Ascending aorta (tissue), 2 donors: Measurements from ENCODE around the gene TPCN2. TPM values are rescaled to one million over a fixed set of nuclear protein-coding genes. Genes with fewer than 3 reads are reported as not detected.
A peak's percentile ranks its signal among the peaks of the same experiment; 100 is the strongest.
"Not testable (repeated sequence)": the region's sequence is repeated elsewhere in the genome, so short reads cannot be mapped to it uniquely, and the experiment has no call there.

ENCODE experiments used
- DNase-seq, 2 donors: peaks; one replicate each; pipeline ENCODE4 v3.0.0-alpha.2; 2019; ENCODE audit warnings: low spot score in 2 of 2
- H3K27ac ChIP-seq, 2 donors: fragments of 200-600 bp; sonication (generic); one replicate each; pipeline ENCODE4 v1.5.1; 2016 to 2017; ENCODE audit warnings: mild to moderate bottlenecking in 1 of 2
- H3K27me3 ChIP-seq: fragments of 200-600 bp; sonication (generic); one replicate; pipeline ENCODE4 v1.5.1; 2017
- H3K36me3 ChIP-seq, 2 donors: fragments of 200-600 bp; sonication (generic); one replicate each; pipeline ENCODE4 v1.5.1; 2016
- H3K4me1 ChIP-seq, 2 donors: fragments of 200-600 bp; sonication (generic); one replicate each; pipeline ENCODE4 v1.5.1; 2016 to 2017; ENCODE audit warnings: mild to moderate bottlenecking in 1 of 2
- H3K4me3 ChIP-seq, 2 donors: fragments of 200-600 bp; sonication (generic); one replicate each; pipeline ENCODE4 v1.5.1; 2016 to 2017; ENCODE audit warnings: mild to moderate bottlenecking in 1 of 2
- H3K9me3 ChIP-seq, 2 donors: fragments of 200-600 bp; sonication (generic); one replicate each; pipeline ENCODE4 v1.5.1; 2016
- CTCF ChIP-seq, 3 experiments: fragments of 200-600 bp in 2 of 3; fragments of 450-650 bp in 1 of 3; sonication (generic) in 2 of 3; IDR thresholded peaks; one replicate each; pipeline ENCODE4 v1.5.1; 2016 to 2019; ENCODE audit warnings: antibody characterized with exemption in 3 of 3, mild to moderate bottlenecking in 1 of 3, moderate library complexity in 1 of 3
- intact Hi-C: fragments of 100-400 bp; cut with DNase I; formaldehyde crosslinking; loops from one replicate; pipeline ENCODE4 v1.15.1; 2023
- total RNA-seq: library from RNA; depleted of rRNA; stranded (reverse); fragments of >200 nt; gene quantifications from one replicate; pipeline ENCODE4 v1.1.0, GENCODE V29; 2016

Gene TPCN2
- total RNA-seq, 1 donor from 2014 or later, result 24.9 TPM

GRCh38 chr11:69130654-69131053 lies 81.9 kb downstream of the TPCN2 start:
- TF ChIP-seq CTCF (IDR thresholded peaks at IDR 0.05), result no peak
- H3K27ac ChIP-seq, result peak overlapping the region; percentile 72 to 73
- no peaks in the 10 kb centered on the region for H3K9me3 ChIP-seq
- DNase-seq, result no peak
- H3K4me1 ChIP-seq, result peaks cover 5 to 32% of the 10 kb centered on the region in 2 donors
- H3K4me3 ChIP-seq, result no peak overlapping the region
- H3K27me3 ChIP-seq, result no peaks in the 10 kb centered on the region
- intact Hi-C loops, result loop anchor here (2.0 to 5.0 kb wide), 5 partner anchors 37 to 512 kb away; no protein-coding TSS in a partner anchor
- no peaks in the 10 kb centered on the region for H3K36me3 ChIP-seq

GRCh38 chr11:69131121-69131566 lies 82.4 kb downstream of the TPCN2 start:
- intact Hi-C loops, result loop anchor here (2.0 to 5.0 kb wide), 5 partner anchors 36 to 512 kb away; no protein-coding TSS in a partner anchor
- peaks cover 5 to 28% of the 10 kb centered on the region in 2 donors for H3K4me1 ChIP-seq
- H3K27me3 ChIP-seq, result no peaks in the 10 kb centered on the region
- peak; percentile 42 to 89 for DNase-seq
- H3K4me3 ChIP-seq, result no peak overlapping the region
- no peaks in the 10 kb centered on the region for H3K9me3 ChIP-seq
- H3K36me3 ChIP-seq, result no peaks in the 10 kb centered on the region
- TF ChIP-seq CTCF (IDR thresholded peaks at IDR 0.05), result no peak
- peak overlapping the region; percentile 72 to 73 for H3K27ac ChIP-seq

GRCh38 chr11:69131644-69132300 lies 83.0 kb downstream of the TPCN2 start:
- H3K4me1 ChIP-seq, result peaks cover 0 to 21% of the 10 kb centered on the region in 2 donors
- H3K27me3 ChIP-seq, result no peaks in the 10 kb centered on the region
- H3K9me3 ChIP-seq, result no peaks in the 10 kb centered on the region
- peak; percentile 26 to 84 for DNase-seq
- H3K27ac ChIP-seq, result peak overlapping the region; percentile 72 to 73
- TF ChIP-seq CTCF (IDR thresholded peaks at IDR 0.05), result peak; percentile 85 to 89 (median 86)
- no peak overlapping the region for H3K4me3 ChIP-seq
- intact Hi-C loops, result loop anchor here (2.0 to 5.0 kb wide), 5 partner anchors 36 to 511 kb away; no protein-coding TSS in a partner anchor
- H3K36me3 ChIP-seq, result peaks cover 3 to 4% of the 10 kb centered on the region in 2 donors

GRCh38 chr11:69132301-69132670 lies 83.6 kb downstream of the TPCN2 start:
- Histone ChIP-seq H3K27me3 (no peaks in the 10 kb centered on the region), H3K27ac (peak overlapping the region; percentile 72 to 73), H3K9me3 (no peaks in the 10 kb centered on the region), H3K4me1 (peaks cover 0 to 16% of the 10 kb centered on the region in 2 donors), H3K36me3 (peaks cover 4% of the 10 kb centered on the region in 2 donors), H3K4me3 (no peak overlapping the region)
- intact Hi-C loops, result loop anchor here (5.0 kb wide), 3 partner anchors 35 to 410 kb away; no protein-coding TSS in a partner anchor
- no peak for TF ChIP-seq CTCF (IDR thresholded peaks at IDR 0.05)
- no peak for DNase-seq

GRCh38 chr11:69133251-69133650 lies 84.5 kb downstream of the TPCN2 start:
- Histone ChIP-seq H3K36me3 (peaks cover 4 to 7% of the 10 kb centered on the region in 2 donors), H3K4me1 (peaks cover 0 to 11% of the 10 kb centered on the region in 2 donors), H3K27me3 (no peaks in the 10 kb centered on the region), H3K4me3 (no peak overlapping the region), H3K27ac (no peak overlapping the region), H3K9me3 (no peaks in the 10 kb centered on the region)
- TF ChIP-seq CTCF (IDR thresholded peaks at IDR 0.05), result no peak
- DNase-seq, result no peak
- intact Hi-C loops, result loop anchor here (5.0 kb wide), 3 partner anchors 34 to 409 kb away; no protein-coding TSS in a partner anchor

- not testable (repeated sequence) for H3K4me3 ChIP-seq
Observed at GRCh38 chr11:69134182-69134581, 85.5 kb downstream of the TPCN2 start.

More at GRCh38 chr11:69134182-69134581, 85.5 kb downstream of the TPCN2 start:
- not testable (repeated sequence) for H3K27ac ChIP-seq, H3K9me3 ChIP-seq, DNase-seq, H3K27me3 ChIP-seq, H3K36me3 ChIP-seq
- peaks cover 0 to 11% of the 10 kb centered on the region in 2 donors for H3K4me1 ChIP-seq
- intact Hi-C loops, result loop anchor here (5.0 kb wide), 3 partner anchors 33 to 408 kb away; no protein-coding TSS in a partner anchor
